ENCODE data around the gene MAGEA4.

DNA sequence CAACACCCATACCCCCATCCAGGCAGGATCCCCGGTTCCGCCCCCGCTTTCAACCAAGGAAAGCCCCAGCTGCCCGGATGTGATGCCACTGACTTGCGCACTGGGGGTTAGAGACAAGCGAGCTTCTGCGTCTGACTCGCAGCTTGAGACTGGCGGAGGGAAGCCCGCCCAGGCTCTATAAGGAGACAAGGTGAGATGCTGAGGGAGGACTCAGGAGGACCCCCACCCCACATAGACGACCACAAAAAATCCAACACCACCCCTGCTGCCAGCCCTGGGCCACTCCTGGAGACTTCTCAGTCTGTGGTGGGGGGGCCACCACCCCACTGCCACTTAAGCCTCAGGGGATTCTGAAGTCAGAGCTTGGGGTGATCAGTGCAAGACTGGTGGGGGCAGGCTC, at the start of gene MAGEA4:
- no peak for TF ChIP-seq EZH2 (IDR thresholded peaks at IDR 0.05; ENCODE audit: borderline replicate concordance, low read depth, low read length, severe bottlenecking)
- TF ChIP-seq, protein P1, sequence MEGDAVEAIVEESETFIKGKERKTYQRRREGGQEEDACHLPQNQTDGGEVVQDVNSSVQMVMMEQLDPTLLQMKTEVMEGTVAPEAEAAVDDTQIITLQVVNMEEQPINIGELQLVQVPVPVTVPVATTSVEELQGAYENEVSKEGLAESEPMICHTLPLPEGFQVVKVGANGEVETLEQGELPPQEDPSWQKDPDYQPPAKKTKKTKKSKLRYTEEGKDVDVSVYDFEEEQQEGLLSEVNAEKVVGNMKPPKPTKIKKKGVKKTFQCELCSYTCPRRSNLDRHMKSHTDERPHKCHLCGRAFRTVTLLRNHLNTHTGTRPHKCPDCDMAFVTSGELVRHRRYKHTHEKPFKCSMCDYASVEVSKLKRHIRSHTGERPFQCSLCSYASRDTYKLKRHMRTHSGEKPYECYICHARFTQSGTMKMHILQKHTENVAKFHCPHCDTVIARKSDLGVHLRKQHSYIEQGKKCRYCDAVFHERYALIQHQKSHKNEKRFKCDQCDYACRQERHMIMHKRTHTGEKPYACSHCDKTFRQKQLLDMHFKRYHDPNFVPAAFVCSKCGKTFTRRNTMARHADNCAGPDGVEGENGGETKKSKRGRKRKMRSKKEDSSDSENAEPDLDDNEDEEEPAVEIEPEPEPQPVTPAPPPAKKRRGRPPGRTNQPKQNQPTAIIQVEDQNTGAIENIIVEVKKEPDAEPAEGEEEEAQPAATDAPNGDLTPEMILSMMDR (IDR thresholded peaks at IDR 0.05; ENCODE audit: borderline replicate concordance, extremely low read depth, low read length, poor library complexity, severe bottlenecking): no peak

All from DND-41 (cell line).